Measurements from ENCODE around the gene UXS1. TPM values are rescaled to one million over a fixed set of nuclear protein-coding genes. Genes with fewer than 3 reads are reported as not detected.
A peak's percentile ranks its signal among the peaks of the same experiment; 100 is the strongest.

Gene UXS1
- total RNA-seq, 2 donors from 2014 or later, result 43.0 to 44.6 TPM

DNA sequence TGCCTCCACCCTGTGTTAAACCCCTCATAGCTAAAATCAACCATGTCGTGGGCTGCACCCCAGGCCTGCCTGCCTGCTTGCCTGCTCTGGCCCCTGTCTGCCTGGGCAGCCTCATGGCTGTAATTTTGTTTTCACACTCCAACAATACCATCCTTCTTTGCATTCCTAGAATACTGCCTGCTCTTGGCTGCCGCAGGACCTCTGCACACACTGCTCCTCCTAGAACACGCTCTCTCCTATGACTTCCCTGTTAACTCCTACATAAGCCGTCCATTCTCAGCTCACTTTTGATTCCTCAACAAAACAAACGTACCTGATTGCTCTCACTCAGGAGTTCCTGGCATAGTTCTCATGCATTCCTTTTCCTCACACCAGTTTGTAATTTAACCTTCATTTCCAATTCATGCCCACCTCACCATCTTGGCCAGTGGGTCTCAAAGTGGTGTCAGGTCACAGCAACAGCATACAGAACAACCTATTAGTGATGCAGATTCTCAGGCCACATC lies 2.5 kb downstream of the UXS1 start:
- TF ChIP-seq, protein P1, sequence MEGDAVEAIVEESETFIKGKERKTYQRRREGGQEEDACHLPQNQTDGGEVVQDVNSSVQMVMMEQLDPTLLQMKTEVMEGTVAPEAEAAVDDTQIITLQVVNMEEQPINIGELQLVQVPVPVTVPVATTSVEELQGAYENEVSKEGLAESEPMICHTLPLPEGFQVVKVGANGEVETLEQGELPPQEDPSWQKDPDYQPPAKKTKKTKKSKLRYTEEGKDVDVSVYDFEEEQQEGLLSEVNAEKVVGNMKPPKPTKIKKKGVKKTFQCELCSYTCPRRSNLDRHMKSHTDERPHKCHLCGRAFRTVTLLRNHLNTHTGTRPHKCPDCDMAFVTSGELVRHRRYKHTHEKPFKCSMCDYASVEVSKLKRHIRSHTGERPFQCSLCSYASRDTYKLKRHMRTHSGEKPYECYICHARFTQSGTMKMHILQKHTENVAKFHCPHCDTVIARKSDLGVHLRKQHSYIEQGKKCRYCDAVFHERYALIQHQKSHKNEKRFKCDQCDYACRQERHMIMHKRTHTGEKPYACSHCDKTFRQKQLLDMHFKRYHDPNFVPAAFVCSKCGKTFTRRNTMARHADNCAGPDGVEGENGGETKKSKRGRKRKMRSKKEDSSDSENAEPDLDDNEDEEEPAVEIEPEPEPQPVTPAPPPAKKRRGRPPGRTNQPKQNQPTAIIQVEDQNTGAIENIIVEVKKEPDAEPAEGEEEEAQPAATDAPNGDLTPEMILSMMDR (conservative IDR thresholded peaks at IDR 0.05), result no peak
- H3K36me3 Mint-ChIP-seq (ENCODE audit: low read depth), result peaks cover 4% of the 10 kb centered on the region
- H3K9ac ChIP-seq (ENCODE audit: extremely low read depth, low read length, poor library complexity, severe bottlenecking), result no peak overlapping the region
- H3K4me1 ChIP-seq (ENCODE audit: control insufficient read depth, insufficient read depth, low read length), result no peaks in the 10 kb centered on the region
- no peaks in the 10 kb centered on the region for H3K27me3 Mint-ChIP-seq (ENCODE audit: insufficient read depth)
- H3K36me3 ChIP-seq (ENCODE audit: control insufficient read depth, insufficient read depth, low read length), result no peaks in the 10 kb centered on the region
- H3K27ac Mint-ChIP-seq, result no peak overlapping the region
- H3K4me3 ChIP-seq (ENCODE audit: low read length), result no peak overlapping the region
- peaks cover 39% of the 10 kb centered on the region for H3K4me1 Mint-ChIP-seq
- 89 to 90% methylated on average over 5 of the region's 5 CpGs for WGBS, 2 experiments (ENCODE audit: insufficient coverage in 1 of 2, insufficient read length in 1 of 2)
- H3K27me3 ChIP-seq (ENCODE audit: control insufficient read depth, insufficient read depth, low read length, poor library complexity, severe bottlenecking), result no peaks in the 10 kb centered on the region
- H3K27ac ChIP-seq (ENCODE audit: low read depth, low read length), result no peak overlapping the region
- H3K9me3 Mint-ChIP-seq, result no peaks in the 10 kb centered on the region
- H3K9me3 ChIP-seq (ENCODE audit: control insufficient read depth, low read length), result no peaks in the 10 kb centered on the region
- DNase-seq, result peak; percentile 53
- no peak overlapping the region for H3K4me3 Mint-ChIP-seq

DNA sequence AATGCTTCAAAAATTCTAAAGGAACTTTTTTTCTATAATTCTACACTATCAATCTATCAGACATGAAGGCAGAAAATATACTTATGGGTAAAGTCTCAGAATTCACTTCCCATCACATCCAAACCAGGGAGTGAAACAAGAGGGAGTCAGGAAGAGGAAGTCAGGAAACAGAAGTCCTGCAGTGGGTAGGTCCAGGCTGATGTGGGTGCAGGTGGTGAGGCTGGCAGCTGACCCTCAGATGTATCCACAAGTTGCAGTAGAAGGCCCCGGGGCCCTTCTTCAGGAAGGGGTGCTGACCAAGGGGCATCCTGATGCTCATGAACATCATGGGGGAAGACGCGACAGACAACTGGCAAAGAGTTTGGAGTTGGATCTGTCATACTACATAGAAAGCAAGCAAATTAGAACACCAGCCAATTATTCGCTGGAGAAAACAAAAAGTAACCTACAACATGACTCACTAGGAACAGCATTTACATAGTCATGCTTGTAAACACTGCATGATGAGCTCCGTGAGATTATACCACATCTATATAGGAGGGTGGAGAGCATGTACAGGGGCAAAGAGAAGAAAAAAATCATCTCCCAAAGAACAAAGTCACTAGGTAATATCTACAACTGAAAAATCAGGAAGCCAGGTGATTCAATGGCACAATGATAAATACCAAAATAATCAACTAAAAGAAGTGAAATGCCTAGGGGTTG lies 4.2 kb downstream of the UXS1 start:
- Histone ChIP-seq H3K27ac (ENCODE audit: low read depth, low read length) (no peak overlapping the region), H3K4me3 (ENCODE audit: low read length) (no peak overlapping the region), H3K9me3 (ENCODE audit: control insufficient read depth, low read length) (no peaks in the 10 kb centered on the region), H3K9ac (ENCODE audit: extremely low read depth, low read length, poor library complexity, severe bottlenecking) (no peak overlapping the region), H3K36me3 (ENCODE audit: control insufficient read depth, insufficient read depth, low read length) (peaks cover 3% of the 10 kb centered on the region), H3K4me1 (ENCODE audit: control insufficient read depth, insufficient read depth, low read length) (no peaks in the 10 kb centered on the region), H3K27me3 (ENCODE audit: control insufficient read depth, insufficient read depth, low read length, poor library complexity, severe bottlenecking) (no peaks in the 10 kb centered on the region)
- 91 to 96% methylated on average over 3 to 5 of the region's 5 CpGs for WGBS, 2 experiments (ENCODE audit: insufficient coverage in 1 of 2, insufficient read length in 1 of 2)
- Mint-ChIP-seq H3K9me3 (no peaks in the 10 kb centered on the region), H3K27ac (no peak overlapping the region), H3K4me3 (no peak overlapping the region), H3K36me3 (ENCODE audit: low read depth) (peaks cover 9% of the 10 kb centered on the region), H3K27me3 (ENCODE audit: insufficient read depth) (no peaks in the 10 kb centered on the region), H3K4me1 (peaks cover 34% of the 10 kb centered on the region)
- TF ChIP-seq, protein P1 (conservative IDR thresholded peaks at IDR 0.05), result no peak
- no peak for DNase-seq

DNA sequence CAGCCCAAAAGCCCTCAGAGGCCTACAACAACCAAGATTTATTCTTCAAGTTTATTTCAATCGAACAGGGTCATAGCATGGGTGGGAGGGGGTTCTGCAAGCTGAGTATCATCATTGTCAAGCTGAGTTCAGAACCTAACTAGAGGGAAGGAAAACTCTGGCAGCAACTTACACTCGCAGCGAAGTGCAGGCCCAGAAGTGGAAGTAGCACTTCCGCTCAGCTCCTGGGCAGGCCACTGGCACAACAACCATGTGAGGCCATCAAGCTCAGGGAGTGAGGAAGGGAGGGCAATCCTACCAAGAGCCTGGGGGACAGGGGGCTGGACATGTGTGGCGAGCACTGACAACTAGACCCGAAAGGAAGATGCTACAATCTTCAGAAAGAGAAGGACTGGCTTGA lies 4.8 kb downstream of the UXS1 start:
- 92 to 100% methylated on average over 3 to 6 of the region's 6 CpGs for WGBS, 2 experiments (ENCODE audit: insufficient coverage in 1 of 2, insufficient read length in 1 of 2)

More for the DNA sequence above, 4.8 kb downstream of the UXS1 start:
- Histone ChIP-seq H3K4me3 (ENCODE audit: low read length) (no peak overlapping the region), H3K4me1 (ENCODE audit: control insufficient read depth, insufficient read depth, low read length) (no peaks in the 10 kb centered on the region), H3K36me3 (ENCODE audit: control insufficient read depth, insufficient read depth, low read length) (peaks cover 3% of the 10 kb centered on the region), H3K9ac (ENCODE audit: extremely low read depth, low read length, poor library complexity, severe bottlenecking) (no peak overlapping the region), H3K9me3 (ENCODE audit: control insufficient read depth, low read length) (no peaks in the 10 kb centered on the region), H3K27ac (ENCODE audit: low read depth, low read length) (no peak overlapping the region), H3K27me3 (ENCODE audit: control insufficient read depth, insufficient read depth, low read length, poor library complexity, severe bottlenecking) (no peaks in the 10 kb centered on the region)
- H3K4me1 Mint-ChIP-seq, result peaks cover 33% of the 10 kb centered on the region
- peaks cover 9% of the 10 kb centered on the region for H3K36me3 Mint-ChIP-seq (ENCODE audit: low read depth)
- no peaks in the 10 kb centered on the region for H3K27me3 Mint-ChIP-seq (ENCODE audit: insufficient read depth)
- peak; percentile 55 for DNase-seq
- no peaks in the 10 kb centered on the region for H3K9me3 Mint-ChIP-seq
- TF ChIP-seq, protein P1 (conservative IDR thresholded peaks at IDR 0.05), result no peak
- peak overlapping the region; percentile 33 for H3K27ac Mint-ChIP-seq
- no peak overlapping the region for H3K4me3 Mint-ChIP-seq

All from endodermal cell (in vitro differentiated cells).